Vagina (tissue), 2 donors: Measurements from ENCODE around the gene BDKRB1.

ENCODE experiments used
- POLR2A ChIP-seq, 2 donors: fragments of 450-650 bp; IDR thresholded peaks; one replicate each; pipeline ENCODE4 v1.6.1; 2017; ENCODE audit warnings: antibody characterized with exemption in 2 of 2, mild to moderate bottlenecking in 2 of 2, moderate library complexity in 2 of 2
- POLR2AphosphoS5 ChIP-seq, 2 donors: sonication (generic); formaldehyde crosslinking; IDR thresholded peaks; one replicate each; pipeline ENCODE4 v1.9.0; 2017; ENCODE audit warnings: antibody characterized with exemption in 2 of 2, mild to moderate bottlenecking in 2 of 2, low read depth in 1 of 2; ENCODE audit not compliant: insufficient read depth in 1 of 2
- TF ChIP-seq, protein P1 (sequence below), 3 experiments: fragments of 450-650 bp in 2 of 3; fragments of 200-600 bp in 1 of 3; sonication (generic) in 1 of 3; IDR thresholded peaks; one replicate each; pipeline ENCODE4 v1.5.1; 2017 to 2019; ENCODE audit warnings: antibody characterized with exemption in 3 of 3, mild to moderate bottlenecking in 2 of 3, moderate library complexity in 2 of 3

DNA sequence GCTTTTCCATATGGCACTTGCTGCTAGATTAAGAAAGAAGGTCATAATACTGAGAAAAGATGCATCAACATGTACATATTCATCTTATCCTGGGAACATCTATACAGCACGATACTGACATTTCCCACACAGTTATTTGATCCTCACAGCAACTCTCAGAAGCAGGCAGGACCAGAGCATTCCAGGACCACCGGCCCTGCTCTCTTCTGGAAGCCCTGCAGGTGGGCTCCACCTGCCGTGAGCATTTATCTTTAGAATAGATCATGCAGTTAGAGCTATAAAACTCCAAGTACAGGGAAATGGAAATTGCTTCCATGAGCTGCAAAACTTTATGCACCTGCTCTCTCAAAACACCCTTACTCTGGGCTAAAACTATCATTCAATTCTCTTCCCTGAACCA is 5.5 kb upstream of the BDKRB1 start:
- TF ChIP-seq, protein P1, sequence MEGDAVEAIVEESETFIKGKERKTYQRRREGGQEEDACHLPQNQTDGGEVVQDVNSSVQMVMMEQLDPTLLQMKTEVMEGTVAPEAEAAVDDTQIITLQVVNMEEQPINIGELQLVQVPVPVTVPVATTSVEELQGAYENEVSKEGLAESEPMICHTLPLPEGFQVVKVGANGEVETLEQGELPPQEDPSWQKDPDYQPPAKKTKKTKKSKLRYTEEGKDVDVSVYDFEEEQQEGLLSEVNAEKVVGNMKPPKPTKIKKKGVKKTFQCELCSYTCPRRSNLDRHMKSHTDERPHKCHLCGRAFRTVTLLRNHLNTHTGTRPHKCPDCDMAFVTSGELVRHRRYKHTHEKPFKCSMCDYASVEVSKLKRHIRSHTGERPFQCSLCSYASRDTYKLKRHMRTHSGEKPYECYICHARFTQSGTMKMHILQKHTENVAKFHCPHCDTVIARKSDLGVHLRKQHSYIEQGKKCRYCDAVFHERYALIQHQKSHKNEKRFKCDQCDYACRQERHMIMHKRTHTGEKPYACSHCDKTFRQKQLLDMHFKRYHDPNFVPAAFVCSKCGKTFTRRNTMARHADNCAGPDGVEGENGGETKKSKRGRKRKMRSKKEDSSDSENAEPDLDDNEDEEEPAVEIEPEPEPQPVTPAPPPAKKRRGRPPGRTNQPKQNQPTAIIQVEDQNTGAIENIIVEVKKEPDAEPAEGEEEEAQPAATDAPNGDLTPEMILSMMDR (IDR thresholded peaks at IDR 0.05) = no peak
- TF ChIP-seq POLR2A (IDR thresholded peaks at IDR 0.05) = no peak
- TF ChIP-seq POLR2AphosphoS5 (IDR thresholded peaks at IDR 0.05; ENCODE audit: insufficient read depth in 1 of 2, low read depth in 1 of 2) = no peak
